GOT3 (cell line): ENCODE results near the gene MAPRE2.

ENCODE experiments used
- DNase-seq: peaks from one replicate; lab custom pipeline; 2025; ENCODE audit warnings: mixed read lengths; lab: John Stamatoyannopoulos, UW

The MAPRE2 gene

DNA sequence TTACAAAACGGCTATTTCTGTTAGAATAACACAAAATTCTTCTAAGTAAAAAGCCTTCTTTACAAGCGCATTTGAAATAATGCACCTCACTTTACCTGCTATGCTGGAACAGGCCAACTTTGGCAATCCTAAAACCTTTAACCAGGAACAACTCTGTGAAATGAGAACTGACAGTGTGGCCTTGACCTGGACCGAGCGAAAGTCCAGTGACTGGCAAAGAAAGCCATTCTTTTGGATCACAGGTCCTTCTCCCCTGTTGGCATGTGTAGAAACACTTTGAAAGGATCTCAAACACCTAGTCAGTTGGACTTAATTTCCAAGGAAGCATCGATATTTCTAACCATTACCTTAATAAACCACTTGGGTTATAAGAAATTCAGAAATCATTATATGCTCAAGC is 21.2 kb downstream of the MAPRE2 start:
- DNase-seq = no peak

DNA sequence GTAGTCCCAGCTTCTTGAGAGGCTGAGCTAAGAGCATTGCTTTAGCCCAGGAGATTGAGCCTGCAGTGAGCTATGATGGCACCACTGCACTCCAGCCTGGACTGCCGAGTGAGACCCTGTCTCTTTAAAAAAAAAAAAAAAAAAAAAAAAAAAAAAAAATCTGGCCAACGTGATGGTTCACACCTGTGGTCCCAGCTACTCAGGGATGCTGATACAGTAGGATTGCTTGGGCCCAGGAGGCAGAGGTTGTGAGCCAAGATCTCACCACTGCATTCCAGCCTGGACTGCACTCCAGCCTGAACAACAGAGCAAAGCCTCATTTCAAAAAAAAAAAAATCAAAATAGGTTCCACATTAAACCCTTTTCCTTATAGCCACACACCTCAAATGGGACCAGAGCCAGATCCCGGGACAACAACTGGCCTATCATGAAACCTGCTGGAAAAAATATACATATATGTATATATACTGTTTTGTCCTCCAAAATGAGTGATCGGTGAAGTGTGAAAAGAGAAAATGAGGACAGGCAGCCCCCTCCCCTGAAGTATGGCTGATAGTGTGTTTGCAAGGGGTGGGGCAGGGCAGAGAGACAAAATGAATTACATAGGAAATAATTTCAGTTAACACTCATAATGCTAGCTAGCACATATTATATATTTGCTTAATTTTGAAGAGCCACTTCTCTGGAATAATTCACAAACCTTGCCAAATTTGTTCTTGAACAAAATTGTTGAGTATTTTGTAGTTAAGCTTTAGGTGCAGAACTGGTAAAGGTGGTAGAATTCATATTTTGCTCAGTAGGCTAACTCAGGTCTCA is 22.9 kb downstream of the MAPRE2 start:
- DNase-seq = no peak

DNA sequence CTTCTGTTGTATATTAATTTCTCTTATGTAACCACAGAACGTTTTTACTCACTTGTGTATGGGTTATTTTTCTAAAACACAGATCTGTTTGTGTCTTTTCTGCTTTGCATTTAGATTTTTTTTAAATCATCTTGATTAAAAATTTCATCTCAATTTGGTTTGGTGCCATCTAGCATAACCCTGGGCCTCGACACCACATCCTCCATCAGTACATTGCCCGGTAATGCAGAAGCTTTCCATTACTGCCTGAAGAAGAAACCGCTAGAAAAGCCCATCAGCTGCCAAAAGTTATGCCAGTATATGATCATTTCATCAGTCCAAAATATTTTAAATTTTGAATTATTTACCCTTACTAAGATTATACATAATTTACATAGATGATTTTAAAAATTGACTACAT is 26.2 kb downstream of the MAPRE2 start:
- DNase-seq = no peak

DNA sequence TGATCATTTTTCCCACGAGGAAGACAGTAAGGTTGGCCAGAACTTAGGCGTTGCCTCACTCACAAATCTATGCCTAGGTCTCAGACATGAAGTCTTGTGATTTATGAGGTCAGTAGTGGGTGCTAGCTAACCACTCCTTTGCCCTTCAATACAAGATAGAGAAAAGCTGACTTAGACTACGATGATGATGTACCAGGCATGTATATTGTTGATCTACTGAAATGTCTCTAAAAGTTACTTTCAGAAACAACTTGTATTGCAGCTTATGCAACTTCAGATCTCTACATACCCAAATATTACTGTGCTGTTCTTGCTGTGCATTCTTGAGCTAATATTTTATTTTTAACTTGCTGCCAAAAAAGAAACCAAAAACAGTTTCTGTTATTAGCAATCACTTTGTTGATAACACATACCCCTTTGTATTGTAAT is 30.6 kb downstream of the MAPRE2 start:
- DNase-seq = no peak

DNA sequence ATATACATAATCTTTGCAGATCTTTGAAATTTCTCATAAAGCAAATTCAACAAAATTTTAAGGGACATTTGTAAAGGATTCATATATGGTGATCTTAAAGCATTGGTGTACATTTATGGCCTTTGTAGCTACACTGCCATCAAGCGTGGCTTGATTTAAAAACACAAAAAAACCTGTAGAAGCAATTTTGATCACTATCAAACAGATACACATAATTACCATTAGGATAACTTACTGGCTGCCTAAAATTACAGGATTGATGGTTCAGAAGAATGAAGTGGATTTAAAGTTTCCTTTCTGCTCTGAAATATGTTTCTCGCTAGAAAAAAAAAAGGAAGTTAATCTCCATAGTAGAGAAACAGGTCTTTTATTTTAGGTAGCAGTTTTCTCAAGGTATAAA is 31.4 kb downstream of the MAPRE2 start:
- DNase-seq = no peak

DNA sequence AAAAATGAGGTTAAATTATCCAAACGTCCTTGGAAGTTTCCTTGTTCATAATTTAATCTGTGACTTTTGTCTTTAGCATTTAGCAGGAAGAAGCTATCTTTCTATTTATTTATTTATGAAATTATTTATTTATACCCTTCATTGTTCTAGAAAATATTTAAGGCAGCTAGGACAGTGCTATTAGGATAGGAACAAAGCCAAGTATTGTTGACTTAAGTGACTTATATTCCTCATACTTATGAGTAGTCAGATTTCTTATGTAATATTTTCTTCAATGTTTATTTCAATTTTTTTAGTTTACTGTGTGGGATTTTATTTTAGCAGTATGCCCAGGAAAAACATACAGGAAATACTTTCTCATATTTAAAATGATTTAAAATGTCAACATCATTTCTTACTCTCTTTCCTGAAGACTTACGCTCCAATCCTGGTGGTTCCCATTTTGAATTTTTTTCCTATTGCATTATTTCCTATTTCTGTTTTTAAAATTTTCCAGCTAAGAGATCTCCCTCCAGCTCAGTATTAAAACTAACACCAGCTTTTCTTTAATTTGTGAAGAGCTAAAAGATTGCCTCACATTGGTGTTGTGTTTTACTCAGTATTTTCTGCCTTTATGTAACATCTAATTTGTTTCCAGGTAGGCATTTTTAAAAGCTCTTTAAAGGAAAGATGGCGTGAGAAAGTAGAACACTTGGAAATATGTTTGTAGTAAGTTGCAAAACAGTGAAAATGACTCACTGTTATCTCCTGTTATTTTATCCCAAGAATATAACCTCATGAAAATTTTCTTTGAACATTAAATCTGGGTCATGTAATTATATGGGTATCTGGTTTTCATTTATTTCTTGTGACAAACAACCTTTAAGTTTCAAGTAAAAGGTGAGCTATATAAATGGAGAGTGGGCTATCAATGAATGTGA is 32.2 kb downstream of the MAPRE2 start:
- no peak for DNase-seq

DNA sequence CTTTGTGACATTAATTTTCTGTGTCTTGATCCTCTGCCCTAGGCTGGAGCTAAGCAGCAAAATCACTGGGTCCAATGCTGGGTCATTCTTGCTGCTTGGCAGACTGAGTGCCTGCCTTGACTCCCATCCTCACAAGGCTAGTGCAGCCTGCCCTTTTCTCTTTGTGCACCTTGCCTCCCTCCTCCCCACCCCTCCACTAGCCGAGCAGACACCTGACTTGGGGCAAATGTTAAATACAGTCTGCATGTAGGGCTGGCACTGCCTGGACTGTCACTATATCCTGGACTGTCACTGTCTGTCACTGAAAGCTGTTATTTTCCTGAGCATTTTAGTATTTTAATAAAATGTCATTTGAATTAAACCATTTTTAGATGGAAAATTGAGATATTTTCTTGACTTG is 33.4 kb downstream of the MAPRE2 start:
- no peak for DNase-seq

DNA sequence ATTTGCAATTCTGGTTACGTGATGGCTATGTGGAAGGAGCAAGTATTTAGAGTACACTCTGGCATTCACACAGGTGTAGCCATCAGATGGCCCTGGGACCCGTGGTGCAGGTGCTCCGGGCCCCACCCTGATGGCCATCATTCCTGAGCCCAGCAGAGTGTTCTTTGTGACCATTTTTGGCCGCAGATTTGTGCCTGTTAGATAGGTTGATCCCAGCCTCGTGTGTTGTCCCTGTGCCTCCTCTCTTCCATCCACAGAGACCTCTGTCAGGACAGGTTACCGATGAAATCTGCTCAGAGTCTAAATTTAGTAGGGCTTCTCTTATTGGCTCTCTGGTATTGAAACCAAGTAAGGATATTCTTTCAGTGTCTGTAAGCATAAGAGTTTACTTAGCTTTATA is 33.9 kb downstream of the MAPRE2 start:
- no peak for DNase-seq

DNA sequence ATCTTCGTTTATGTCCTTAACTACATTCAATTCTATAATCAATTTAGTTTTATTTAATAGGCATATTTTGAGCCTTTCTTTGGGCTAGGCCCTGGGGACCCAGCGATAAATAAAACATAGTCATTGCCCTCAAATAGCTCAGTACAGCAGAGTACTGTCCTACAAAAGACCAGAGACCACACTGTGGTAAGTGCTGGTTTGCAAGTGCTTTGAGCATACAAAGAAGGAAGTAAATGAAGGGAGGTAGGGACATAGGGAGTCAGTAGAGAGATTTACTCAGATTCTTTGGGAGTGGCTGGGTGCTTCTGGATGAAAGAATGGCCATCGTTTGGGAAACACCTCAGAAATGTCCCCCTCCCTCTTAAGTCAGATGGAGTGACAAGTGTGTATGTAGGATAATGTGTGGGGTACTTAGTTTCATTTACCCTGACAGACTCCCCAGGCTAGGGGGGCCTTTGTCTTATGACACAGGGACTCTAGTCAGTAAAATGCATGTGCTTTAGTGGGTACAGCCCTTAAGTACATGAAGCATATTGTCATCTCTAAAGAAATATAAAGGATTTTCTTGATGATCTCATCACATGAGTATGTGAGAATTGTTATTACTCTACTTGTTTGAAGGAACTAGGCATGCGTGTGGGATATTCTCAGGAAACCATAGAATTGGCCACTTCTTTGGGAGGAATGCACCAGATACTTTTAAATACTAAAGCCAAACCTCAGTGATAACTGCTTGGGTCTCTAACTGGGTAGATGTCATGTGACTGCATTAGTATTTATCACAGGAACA is 35.1 kb downstream of the MAPRE2 start:
- DNase-seq = no peak

DNA sequence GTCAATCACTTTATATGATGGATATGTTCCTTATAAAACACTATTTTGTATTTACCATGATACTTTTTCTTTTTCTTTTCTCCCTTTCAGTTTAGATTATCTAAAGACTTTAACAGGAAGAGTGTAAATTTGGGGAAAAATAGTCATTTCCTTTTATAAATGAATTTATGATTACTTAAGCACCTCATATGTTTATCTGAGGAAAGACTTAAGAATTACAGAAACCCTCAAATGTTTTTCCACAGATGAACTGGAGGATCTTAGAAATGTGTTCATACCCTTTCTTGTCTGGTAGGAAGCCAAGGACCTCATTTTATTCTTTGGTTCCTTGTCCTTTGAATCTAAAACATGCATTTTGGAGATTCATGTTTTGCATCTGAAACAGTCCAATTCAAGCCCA is 36.7 kb downstream of the MAPRE2 start:
- DNase-seq = no peak

DNA sequence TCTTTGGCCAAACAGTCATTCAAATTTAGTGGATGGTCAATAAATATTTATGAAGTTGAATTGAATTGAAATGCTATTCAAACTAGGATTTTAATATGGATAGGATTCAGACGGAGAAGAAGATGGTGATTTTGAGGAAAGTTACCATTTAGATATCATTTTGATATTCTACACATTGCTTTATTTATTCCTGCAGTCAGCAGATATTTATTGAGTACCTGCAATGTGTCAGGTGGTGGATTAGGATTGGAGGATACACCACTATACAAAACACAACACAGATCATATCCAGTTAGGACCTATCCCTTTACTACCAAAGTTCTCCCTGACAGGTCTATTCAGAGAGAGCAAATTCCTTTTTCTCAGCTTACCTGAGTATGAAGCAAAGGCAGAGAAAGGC is 38.8 kb downstream of the MAPRE2 start:
- DNase-seq = no peak

DNA sequence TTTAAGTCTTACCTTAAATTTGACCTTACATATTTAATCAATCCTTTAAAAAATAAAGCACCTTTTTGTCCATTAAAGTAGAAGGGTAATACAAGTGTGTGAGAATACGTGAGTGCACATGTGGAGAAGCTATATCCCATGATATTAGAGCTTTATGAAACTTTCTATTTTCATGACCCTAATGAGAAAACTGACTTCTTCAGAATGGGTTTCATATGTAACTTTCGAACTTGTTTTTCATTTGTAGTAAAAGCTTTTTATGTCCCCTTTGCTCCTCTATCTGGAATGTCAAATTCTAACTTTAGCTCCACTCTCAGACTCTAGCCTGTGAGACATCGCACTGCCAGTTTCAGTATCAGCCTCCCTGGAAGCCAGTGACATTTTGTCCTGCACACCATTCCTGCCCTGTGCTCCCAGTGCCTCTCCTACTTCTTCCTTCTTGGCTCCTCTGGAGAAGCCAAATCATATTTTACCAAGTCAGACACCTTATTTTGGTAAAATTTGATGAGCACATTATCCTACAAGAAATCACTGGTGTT is 42.0 kb downstream of the MAPRE2 start:
- no peak for DNase-seq

DNA sequence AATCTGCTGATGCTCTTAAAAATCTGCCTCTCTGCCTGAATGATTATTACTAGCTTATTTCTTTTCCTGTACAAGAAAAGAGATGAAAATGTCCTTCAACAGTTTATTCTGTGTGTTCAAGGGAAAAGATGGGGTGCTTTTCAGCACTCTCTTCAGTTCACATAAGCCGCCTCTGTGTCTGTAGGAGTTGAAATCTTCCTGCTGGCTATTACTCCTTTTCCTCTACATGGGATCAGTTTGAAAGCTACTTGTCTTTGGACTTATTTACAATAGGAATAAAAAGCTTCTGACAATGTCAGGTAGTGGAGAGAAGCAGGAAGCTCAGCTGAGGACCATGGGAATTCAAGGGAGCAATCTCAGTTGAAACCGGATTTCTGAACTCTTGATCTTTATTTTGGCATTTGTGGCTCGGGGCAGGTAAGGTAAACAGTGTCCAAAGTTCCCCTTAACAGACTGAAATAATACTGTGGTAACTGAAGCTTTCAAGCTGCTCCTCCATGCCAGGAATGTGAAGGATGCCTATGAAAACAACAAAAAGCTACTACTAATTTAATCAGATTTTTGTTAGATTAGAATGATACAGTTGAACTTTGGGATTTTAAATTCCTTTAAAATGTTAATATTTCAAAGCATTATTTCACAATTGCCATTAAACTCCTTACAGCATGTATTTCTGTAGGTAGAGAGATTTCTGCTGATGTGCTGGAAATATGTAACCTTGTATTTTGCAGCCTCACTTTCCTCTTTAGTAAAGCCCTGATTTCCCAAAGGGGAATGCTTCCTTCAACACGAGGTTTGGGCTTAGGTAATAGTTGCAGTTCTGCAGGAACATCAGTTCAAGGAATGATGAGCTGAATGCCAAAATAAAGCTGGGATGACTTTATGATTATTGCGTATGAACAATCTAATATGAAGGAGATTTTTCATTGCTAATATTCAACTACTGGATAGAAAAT is 43.6 kb downstream of the MAPRE2 start:
- DNase-seq = no peak

DNA sequence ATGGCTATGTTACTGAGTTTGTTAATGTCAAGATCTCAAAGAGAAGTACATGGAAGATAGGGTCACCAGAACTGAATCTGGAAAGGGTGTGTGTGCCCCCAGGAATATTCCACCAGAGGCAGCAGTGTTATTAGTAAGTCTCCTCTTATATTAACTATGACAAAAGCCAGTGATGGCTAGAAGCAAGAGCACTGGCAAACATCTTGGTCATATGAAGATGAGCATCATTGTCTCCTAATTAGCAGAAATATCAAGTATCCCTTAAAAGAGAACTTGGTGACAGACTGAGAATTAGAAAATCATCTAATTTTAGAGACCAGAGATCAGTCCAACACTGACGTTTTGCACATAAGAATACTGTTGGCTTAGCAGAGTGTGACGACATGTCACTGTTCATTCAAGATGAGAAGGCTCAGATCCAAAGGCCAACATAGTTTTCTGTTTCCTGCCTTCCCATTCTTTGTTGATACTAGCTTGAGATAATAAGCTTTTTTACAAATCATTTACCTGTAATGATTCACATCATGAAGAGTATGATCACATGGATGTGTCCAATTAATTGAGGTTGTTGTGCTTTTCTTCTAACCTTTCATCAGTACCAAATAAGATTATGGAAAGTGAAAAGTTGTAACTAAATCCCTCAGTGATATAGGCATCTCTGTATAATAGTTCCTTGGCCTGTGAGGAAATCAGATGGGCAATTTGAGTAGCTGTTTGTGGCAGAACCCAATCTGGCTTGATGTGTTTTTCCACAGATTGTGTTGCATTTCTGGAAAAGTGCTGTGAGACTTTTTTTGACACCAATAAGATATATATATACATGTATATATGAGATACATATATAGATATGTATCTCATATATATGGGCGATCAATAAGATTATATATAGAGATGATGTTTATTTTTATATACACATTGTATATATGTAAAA is 44.5 kb downstream of the MAPRE2 start:
- no peak for DNase-seq

DNA sequence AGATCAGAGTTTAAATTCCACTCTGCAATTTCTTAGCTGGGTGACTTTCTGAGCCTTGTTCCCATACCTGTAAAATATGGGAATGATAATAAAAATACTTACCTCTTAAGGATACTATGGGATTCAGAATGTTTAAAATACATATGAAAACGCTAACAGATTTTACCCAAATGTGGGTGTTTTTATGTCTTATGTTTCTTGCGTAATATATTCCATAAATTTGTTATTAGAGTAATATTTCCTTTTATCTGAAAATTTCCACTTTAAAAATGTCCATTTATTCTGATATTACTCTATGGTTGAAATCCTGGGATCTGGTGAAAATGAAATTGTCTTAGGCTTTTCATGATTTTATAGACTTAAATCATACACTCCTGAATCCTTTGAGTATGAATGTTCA is 45.5 kb downstream of the MAPRE2 start:
- DNase-seq = no peak

DNA sequence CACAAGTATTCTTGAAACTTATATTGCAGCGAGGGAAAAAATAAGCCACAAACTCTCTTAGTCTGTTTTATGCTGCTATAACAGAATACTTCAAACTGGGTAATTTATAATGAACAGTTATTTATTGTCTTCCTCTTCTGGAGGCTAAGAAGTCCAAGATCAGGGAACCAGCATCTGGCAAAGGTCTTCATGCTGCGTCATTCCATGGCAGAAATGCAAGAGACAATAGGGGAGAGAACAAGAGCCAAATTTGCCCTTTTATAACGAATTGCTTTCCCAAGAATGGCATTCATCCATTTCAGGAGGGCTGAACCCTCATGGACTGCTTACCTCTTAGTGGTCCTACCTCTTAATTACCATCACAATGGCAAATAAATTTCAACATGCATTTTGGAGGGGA is 46.5 kb downstream of the MAPRE2 start:
- DNase-seq = no peak

DNA sequence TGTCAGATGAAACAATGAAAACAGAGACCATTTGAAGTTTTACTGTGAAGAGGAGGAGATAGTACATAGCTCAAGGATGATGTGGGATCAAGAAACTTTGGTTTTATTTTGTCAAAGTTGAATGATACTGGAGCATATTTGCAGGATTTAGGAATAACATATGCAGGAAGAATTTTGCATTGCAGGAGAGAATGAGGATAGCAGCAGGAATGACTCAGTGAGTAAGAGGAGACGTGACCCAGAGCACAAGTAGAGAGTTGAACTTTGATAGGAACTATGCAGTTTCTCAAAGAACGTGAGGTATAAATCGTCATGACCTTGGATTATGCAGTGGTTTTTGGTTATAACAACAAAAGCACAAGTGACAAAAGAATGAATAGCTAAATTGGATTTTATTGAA is 47.7 kb downstream of the MAPRE2 start:
- DNase-seq = no peak

DNA sequence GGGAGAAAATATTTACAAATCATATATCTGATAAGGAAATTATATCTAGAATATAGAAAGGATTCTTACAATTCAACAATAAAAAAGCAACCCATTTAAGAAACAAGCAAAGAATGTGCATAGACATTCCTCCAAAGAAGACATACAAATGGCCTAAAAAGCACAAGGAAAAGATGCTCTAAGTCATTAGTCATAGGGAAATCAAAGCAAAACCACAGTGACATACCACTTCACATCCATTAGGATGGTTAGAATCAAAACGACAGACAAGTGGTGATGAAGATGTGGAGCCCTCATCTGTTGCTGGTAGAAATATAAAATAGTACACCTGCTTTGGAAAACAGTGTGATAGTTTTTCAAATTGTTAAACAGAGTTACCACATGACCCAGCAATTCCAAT is 48.2 kb downstream of the MAPRE2 start:
- DNase-seq = no peak

DNA sequence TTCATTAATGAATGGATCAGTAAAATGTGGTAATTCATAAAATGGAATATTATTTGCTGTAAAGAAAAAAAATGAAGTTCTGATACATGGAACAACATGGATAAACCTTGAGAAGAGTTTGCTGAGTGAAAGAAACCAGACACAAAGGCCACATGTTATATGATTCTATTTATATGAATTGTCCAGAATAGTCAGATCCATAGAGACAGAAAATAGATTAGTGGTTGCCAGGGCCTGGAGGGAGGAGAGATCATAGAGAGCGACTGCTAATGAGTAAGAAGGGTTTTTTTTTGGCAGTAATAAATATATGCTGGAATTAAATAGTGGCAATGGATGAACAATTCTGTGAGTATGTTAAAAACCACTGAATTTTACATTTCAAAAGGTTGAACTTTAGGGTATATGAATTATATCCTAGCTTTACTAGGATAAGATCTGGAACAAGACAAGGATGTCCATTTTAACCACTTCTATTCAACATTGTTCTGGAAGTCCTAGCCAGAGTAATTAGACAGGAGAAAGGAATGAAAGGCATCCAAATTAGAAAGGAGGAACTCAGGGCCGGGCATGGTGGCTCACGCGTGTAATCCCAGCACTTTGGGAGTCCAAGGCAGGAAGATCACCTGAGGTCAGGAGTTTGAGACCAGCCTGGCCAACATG is 48.8 kb downstream of the MAPRE2 start:
- DNase-seq = no peak
